Skeletal muscle tissue (tissue), 4 donors: ENCODE measurements around the gene RGCC. TPM values are rescaled to one million over a fixed set of nuclear protein-coding genes. Genes with fewer than 3 reads are reported as not detected.
"Not testable (repeated sequence)": the region's sequence is repeated elsewhere in the genome, so short reads cannot be mapped to it uniquely, and the experiment has no call there.

ENCODE experiments used
- H3K27ac ChIP-seq: one replicate; pipeline ENCODE4 v1.7.0; 2013; ENCODE audit warnings: mild to moderate bottlenecking, low read depth, low read length, inconsistent platforms
- H3K27me3 ChIP-seq, 3 donors: one replicate each; pipeline ENCODE4 v1.7.0; 2013; ENCODE audit warnings: low read length in 3 of 3; ENCODE audit not compliant: control insufficient read depth in 3 of 3, insufficient read depth in 3 of 3
- H3K36me3 ChIP-seq, 3 donors: one replicate each; pipeline ENCODE4 v1.7.0; 2013; ENCODE audit warnings: low read length in 3 of 3; ENCODE audit not compliant: control insufficient read depth in 3 of 3, insufficient read depth in 3 of 3
- H3K4me1 ChIP-seq, 3 donors: one replicate each; pipeline ENCODE4 v1.7.0; 2013; ENCODE audit warnings: low read length in 3 of 3, mild to moderate bottlenecking in 3 of 3; ENCODE audit not compliant: control insufficient read depth in 3 of 3, insufficient read depth in 3 of 3
- H3K4me3 ChIP-seq, 3 donors: one replicate each; pipeline ENCODE4 v1.7.0; 2013; ENCODE audit warnings: low read length in 3 of 3
- H3K9ac ChIP-seq, 3 donors: one replicate each; pipeline ENCODE4 v1.7.0; 2013; ENCODE audit warnings: low read length in 3 of 3, mild to moderate bottlenecking in 3 of 3, moderate library complexity in 2 of 3, low read depth in 1 of 3
- H3K9me3 ChIP-seq, 3 donors: one replicate each; pipeline ENCODE4 v1.7.0; 2013; ENCODE audit warnings: low read length in 3 of 3; ENCODE audit not compliant: control insufficient read depth in 3 of 3
- total RNA-seq: library from RNA; depleted of rRNA; stranded (reverse); fragments of >200 nt; gene quantifications from one replicate; pipeline ENCODE4 v1.2.3, GENCODE V29; 2014
- donor health status: Osteomylitis.

The RGCC gene
- total RNA-seq, 1 donor from 2014 or later: 28.2 TPM

DNA sequence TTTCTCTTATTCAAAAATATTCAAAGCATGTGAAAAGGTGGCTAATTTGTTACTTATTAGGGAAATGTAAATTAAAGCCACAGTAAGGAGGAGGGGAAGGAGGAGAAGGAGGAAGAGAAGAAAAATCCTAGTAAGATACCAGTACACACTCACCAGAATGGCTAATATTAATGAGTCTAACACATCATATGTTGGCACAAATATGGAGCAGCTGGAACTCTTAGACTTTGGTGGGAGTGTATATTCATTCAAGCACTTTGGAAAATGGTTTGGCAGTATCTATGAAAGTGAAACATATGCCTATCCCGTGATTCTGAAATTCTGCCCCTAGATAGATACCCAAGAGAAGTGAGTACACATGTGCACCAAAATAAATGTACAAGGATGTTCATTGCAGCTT lies 38.1 kb upstream of the RGCC start:
- no peaks in the 10 kb centered on the region for H3K9me3 ChIP-seq
- no peak overlapping the region for H3K9ac ChIP-seq
- no peak overlapping the region for H3K27ac ChIP-seq
- H3K4me3 ChIP-seq: no peak overlapping the region
- H3K4me1 ChIP-seq: no peaks in the 10 kb centered on the region
- H3K36me3 ChIP-seq: no peaks in the 10 kb centered on the region
- H3K27me3 ChIP-seq: no peaks in the 10 kb centered on the region

DNA sequence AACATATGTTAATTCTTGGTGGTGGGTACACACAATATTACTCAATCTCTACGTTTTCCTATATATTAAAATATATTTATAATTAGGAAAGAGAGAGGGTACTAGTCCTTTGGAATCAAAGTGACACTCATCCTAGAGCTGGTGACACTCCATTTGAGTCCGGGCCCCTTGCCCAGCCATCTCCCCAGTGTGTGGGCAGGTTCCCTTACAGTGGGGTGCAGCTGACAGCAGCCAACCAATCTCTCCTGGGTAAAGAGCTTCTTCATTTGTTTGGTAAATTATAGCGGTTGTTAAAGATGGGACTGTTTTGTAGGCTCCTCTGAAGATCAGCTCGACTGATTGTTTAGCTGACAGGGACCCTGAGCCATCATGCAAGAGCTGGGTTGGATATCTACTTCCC lies 37.2 kb upstream of the RGCC start:
- H3K4me1 ChIP-seq: no peaks in the 10 kb centered on the region
- no peak overlapping the region for H3K4me3 ChIP-seq
- H3K9me3 ChIP-seq: no peaks in the 10 kb centered on the region
- no peaks in the 10 kb centered on the region for H3K27me3 ChIP-seq
- no peak overlapping the region for H3K27ac ChIP-seq
- no peak overlapping the region for H3K9ac ChIP-seq
- no peaks in the 10 kb centered on the region for H3K36me3 ChIP-seq

DNA sequence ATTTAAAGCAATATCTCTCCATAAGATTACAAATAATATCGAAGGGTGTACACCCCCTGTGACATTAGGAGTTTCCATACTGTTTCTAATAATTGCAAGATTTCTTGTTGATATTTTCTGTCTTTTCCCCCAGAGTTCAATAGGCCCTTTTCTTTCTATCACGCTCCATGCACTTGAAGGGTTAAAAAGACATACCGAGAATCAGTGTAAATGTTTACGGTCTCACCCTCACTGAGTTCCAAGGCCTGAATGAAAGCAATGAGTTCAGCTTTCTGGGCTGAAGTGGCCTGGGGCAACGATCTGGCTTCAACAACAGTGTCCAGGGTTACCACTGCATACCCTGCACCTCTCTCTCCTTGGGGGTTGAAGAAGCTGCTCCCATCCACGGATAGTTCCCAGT lies 36.0 kb upstream of the RGCC start:
- H3K4me3 ChIP-seq, H3K27ac ChIP-seq, H3K4me1 ChIP-seq, H3K9me3 ChIP-seq, H3K9ac ChIP-seq, H3K27me3 ChIP-seq, H3K36me3 ChIP-seq: not testable (repeated sequence)

DNA sequence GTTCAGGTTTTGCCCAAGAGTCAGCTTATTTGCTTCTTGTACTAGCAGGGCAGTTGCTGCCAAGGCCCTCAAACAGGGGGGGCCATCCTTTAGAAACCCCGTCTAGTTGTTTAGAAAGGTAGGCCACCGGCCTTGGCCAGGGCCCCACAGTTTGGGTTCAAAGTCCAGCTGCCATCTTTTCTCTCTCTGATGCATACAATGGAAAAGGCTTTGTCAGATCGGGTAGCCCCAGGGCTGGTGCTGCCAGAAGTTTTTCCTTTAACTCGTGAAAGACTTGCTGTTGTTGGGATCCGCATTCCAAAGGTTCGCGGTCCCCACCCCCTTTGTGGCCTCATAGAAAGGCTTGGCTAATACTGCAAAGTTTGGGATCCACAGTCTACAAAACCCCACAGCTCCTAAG lies 35.4 kb upstream of the RGCC start:
- not testable (repeated sequence) for H3K4me3 ChIP-seq, H3K4me1 ChIP-seq, H3K27ac ChIP-seq, H3K9ac ChIP-seq, H3K27me3 ChIP-seq, H3K9me3 ChIP-seq, H3K36me3 ChIP-seq

DNA sequence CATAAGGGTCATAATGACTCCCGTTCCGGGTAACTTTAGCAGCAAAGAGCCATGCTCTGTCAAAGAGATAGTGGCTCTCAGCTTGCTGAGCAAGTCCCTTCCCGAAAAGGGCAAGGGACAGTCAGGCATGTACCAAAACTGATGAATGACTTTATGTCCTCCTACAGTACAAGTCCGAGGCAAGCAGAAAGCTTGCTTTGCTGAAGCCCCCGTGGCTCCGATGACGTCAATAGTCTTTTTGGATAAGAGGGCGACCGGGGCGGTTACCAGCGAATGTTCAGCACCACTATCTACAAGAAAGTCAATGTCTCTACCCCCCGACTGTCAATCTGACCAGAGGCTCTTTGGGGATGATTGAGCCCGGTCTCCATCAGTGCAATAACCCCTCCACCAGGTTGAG lies 34.1 kb upstream of the RGCC start:
- H3K4me3 ChIP-seq, H3K36me3 ChIP-seq, H3K9ac ChIP-seq, H3K4me1 ChIP-seq, H3K27ac ChIP-seq, H3K9me3 ChIP-seq, H3K27me3 ChIP-seq: not testable (repeated sequence)

DNA sequence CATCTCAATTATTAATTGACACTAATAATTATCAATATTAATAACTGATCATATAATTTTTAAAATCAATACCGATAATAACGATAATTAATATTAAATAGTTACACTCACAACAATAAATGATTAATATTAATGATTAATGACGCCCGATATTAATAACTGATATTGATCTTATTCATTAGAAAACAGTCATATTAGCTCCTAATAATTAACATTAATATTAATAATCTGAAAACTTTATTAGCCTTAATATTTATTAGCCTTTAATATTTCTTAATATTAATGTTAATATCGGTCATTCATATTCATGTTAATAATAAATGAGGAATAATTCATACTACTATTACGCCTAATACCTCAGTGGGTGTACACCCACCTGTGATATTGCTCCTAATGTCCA lies 32.7 kb upstream of the RGCC start:
- H3K9me3 ChIP-seq, H3K4me3 ChIP-seq, H3K36me3 ChIP-seq, H3K9ac ChIP-seq, H3K27ac ChIP-seq, H3K4me1 ChIP-seq, H3K27me3 ChIP-seq: not testable (repeated sequence)

DNA sequence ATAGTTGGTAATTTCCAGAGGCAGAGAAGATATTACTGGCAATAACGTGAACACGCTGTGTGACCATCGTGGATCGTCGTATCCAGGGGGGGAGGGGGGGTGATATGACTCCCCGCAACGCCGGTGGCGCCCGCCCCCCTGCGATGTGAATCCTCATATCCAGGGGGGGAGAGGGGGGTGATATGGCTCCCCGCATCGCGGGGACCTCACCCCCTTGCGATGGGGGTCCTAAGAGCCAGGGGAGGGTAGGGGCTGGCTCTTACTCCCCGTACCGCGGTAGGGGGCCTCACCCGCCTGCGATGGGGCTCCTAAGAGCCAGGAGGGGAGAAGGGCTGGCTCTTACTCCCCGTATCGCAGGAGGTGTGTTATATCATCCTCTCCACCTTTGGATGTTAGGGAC lies 31.3 kb upstream of the RGCC start:
- Histone ChIP-seq H3K4me3 (no peak overlapping the region), H3K27me3 (peaks cover 4 to 7% (median 5%) of the 10 kb centered on the region in 3 donors), H3K36me3 (no peaks in the 10 kb centered on the region), H3K27ac (no peak overlapping the region), H3K9me3 (no peaks in the 10 kb centered on the region), H3K9ac (no peak overlapping the region), H3K4me1 (no peaks in the 10 kb centered on the region)

DNA sequence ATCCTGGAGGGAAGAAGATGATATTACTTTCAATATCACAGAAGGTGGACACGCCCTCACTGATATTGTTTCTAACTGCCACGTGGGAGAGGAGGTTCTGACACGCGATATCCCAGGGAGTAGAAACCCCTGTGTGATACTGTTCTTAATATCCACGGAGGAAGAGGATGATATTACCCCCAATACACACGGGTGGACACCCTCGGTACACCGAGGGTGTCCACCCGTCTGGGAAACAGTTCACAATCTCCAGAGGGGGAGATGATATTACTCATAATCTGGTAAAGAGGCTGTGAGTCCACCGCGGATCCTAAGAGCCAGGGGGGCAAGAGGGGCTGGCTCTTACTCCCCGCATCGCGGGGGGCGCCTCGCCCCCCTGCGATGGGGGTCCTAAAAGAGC lies 29.7 kb upstream of the RGCC start:
- peak overlapping the region in 1 of 3 donors; percentile 35 for H3K4me3 ChIP-seq
- H3K36me3 ChIP-seq: no peaks in the 10 kb centered on the region
- no peak overlapping the region for H3K27ac ChIP-seq
- no peak overlapping the region for H3K9ac ChIP-seq
- H3K27me3 ChIP-seq: peaks cover 4 to 7% (median 5%) of the 10 kb centered on the region in 3 donors
- no peaks in the 10 kb centered on the region for H3K4me1 ChIP-seq
- H3K9me3 ChIP-seq: no peaks in the 10 kb centered on the region

DNA sequence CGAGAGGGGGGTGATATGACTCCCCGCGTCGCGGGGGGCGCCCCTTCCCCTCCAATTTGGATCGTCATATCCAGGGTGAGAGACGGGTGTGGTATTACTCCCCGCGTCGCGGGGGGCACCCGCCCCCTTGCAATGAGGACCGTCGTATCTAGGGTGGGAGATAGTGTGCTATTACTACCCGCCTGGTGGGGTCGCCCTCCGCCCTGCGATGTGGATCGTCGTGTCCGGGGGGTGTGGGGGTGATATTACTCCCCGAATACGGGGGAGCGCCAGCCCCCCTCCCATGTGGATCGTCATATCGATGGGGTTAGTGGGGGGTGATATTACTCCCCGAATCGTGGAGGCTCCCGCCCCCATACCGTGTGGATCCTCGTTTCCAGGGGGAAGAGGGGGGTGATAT lies 29.2 kb upstream of the RGCC start:
- Histone ChIP-seq H3K36me3 (no peaks in the 10 kb centered on the region), H3K27me3 (peaks cover 4 to 7% (median 5%) of the 10 kb centered on the region in 3 donors), H3K4me3 (no peak overlapping the region), H3K9ac (no peak overlapping the region), H3K4me1 (no peaks in the 10 kb centered on the region), H3K27ac (no peak overlapping the region), H3K9me3 (no peaks in the 10 kb centered on the region)

DNA sequence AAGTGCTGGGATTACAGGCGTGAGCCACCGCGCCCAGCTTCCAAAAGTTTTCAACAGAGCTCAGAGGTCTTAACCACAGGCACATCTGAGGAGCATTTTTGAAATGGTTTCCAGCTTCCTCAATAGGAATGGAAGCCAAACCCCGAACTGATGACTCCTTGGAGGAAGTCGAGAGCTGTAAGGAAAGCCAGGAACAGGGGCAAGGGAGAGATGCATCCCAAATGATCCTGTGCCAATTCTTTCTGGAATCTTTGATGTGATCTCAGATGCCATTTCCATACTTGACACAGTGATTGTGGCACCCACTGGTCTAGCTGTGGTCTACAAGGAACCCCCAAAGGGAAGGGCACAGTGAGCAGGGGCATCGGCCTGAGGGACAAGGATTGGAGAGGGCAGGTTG lies 23.3 kb upstream of the RGCC start:
- H3K4me3 ChIP-seq, H3K4me1 ChIP-seq, H3K36me3 ChIP-seq, H3K9me3 ChIP-seq, H3K9ac ChIP-seq, H3K27me3 ChIP-seq, H3K27ac ChIP-seq: not testable (repeated sequence)

DNA sequence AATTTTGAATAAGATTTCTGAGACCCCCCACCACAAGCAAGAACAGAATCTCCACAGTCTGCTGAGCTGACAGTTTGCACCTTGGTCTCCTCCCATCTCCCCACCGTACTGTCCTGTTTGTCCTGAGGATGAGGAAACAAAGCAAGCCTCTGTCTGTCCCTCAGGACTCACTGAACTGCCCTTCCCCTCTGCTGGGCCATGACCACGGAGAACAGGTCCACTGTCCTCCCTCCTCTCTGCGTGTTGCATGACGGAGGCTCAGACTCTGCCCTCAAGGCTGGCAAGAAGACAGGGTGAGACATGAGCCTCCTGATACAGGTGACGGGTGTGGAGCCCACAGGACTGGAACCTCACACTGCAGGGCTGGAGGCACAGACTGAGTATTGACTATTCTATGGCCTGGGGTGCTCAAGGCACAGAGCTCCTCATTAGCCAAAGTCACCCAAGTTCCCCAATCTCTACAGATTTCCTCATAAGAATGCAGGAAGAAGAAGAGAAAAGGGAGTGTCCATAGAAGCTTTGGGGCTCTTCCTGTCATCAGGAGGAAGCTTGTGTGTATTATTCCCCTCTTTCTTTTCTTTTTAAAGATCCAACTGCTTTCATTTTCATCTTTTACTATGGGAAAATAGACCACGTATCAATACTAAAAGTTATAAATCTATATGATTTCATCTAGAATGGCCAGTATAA lies 22.4 kb upstream of the RGCC start:
- H3K4me1 ChIP-seq: no peaks in the 10 kb centered on the region
- H3K27me3 ChIP-seq: no peaks in the 10 kb centered on the region
- no peak overlapping the region for H3K27ac ChIP-seq
- no peak overlapping the region for H3K4me3 ChIP-seq
- H3K36me3 ChIP-seq: no peaks in the 10 kb centered on the region
- H3K9me3 ChIP-seq: no peaks in the 10 kb centered on the region
- H3K9ac ChIP-seq: no peak overlapping the region
